ENCODE results near the gene ABCA12.

DNA sequence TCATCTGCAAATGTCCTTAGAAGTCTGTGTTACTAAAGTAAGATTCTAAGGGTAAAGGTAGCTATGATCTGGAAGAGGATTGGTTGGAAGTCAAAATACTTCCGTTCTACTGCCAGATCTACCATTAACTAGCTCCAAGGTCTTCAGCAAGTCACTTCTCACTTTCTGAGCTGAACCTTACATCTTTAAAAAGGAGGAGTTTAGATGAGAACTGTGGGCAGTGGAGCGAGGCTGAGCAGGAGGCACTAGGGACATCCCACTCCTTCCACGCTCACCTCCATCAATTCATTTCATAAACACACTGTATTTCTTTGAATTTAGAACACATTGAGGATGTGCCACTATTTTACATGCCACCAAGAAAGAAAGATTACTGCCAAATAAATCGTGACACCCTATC, 143.0 kb downstream of the ABCA12 start:
- TF ChIP-seq, protein P1, sequence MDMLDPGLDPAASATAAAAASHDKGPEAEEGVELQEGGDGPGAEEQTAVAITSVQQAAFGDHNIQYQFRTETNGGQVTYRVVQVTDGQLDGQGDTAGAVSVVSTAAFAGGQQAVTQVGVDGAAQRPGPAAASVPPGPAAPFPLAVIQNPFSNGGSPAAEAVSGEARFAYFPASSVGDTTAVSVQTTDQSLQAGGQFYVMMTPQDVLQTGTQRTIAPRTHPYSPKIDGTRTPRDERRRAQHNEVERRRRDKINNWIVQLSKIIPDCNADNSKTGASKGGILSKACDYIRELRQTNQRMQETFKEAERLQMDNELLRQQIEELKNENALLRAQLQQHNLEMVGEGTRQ (IDR thresholded peaks at IDR 0.05; ENCODE audit: borderline replicate concordance, low read depth, low read length): no peak
- TF ChIP-seq MXI1 (IDR thresholded peaks at IDR 0.05; ENCODE audit: low read depth, low read length) (no peak), EED (IDR thresholded peaks at IDR 0.05; ENCODE audit: low read depth) (no peak), ATF3 (IDR thresholded peaks at IDR 0.05; ENCODE audit: borderline replicate concordance, extremely low read depth, low read depth, low read length) (no peak), ZNF384 (IDR thresholded peaks at IDR 0.05; ENCODE audit: borderline replicate concordance, low read depth, low read length) (no peak), POLR2A (IDR thresholded peaks at IDR 0.05; ENCODE audit: low read depth, low read length) (no peak), TAF1 (IDR thresholded peaks at IDR 0.05; ENCODE audit: borderline replicate concordance, low read depth, low read length) (no peak), CREM (IDR thresholded peaks at IDR 0.05; ENCODE audit: low read depth) (no peak), ZNF274 (IDR thresholded peaks at IDR 0.05; ENCODE audit: insufficient read depth, insufficient read length) (no peak), EP300 (IDR thresholded peaks at IDR 0.05; ENCODE audit: borderline replicate concordance in 1 of 2, control insufficient read depth in 1 of 2, low read depth in 2 of 2, low read length in 2 of 2) (no peak)
- TF ChIP-seq, protein P2, sequence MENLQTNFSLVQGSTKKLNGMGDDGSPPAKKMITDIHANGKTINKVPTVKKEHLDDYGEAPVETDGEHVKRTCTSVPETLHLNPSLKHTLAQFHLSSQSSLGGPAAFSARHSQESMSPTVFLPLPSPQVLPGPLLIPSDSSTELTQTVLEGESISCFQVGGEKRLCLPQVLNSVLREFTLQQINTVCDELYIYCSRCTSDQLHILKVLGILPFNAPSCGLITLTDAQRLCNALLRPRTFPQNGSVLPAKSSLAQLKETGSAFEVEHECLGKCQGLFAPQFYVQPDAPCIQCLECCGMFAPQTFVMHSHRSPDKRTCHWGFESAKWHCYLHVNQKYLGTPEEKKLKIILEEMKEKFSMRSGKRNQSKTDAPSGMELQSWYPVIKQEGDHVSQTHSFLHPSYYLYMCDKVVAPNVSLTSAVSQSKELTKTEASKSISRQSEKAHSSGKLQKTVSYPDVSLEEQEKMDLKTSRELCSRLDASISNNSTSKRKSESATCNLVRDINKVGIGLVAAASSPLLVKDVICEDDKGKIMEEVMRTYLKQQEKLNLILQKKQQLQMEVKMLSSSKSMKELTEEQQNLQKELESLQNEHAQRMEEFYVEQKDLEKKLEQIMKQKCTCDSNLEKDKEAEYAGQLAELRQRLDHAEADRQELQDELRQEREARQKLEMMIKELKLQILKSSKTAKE (IDR thresholded peaks at IDR 0.05; ENCODE audit: low read depth, poor library complexity, severe bottlenecking): no peak
